GM21529 (cell line): ENCODE data around the gene ASNSD1.
A peak's percentile ranks its signal among the peaks of the same experiment; 100 is the strongest.
"Not testable (repeated sequence)": the region's sequence is repeated elsewhere in the genome, so short reads cannot be mapped to it uniquely, and the experiment has no call there.

ENCODE experiments used
- ATAC-seq: cut with Tn5 transposase; IDR thresholded peaks from one replicate; pipeline ENCODE4 v1.9.1; 2021; ENCODE audit not compliant: unreplicated experiment

The ASNSD1 gene

GRCh38 chr2:189684811-189685210 lies 23.6 kb downstream of the ASNSD1 start:
- ATAC-seq = no peak

GRCh38 chr2:189685540-189686229 lies 24.4 kb downstream of the ASNSD1 start:
- ATAC-seq = peak; percentile 86

- ATAC-seq = not testable (repeated sequence)
Measured at GRCh38 chr2:189687796-189688195, 26.5 kb downstream of the ASNSD1 start.

GRCh38 chr2:189696223-189696622 lies 35.0 kb downstream of the ASNSD1 start:
- no peak for ATAC-seq

GRCh38 chr2:189698020-189698887 lies 37.0 kb downstream of the ASNSD1 start:
- ATAC-seq = no peak

- no peak for ATAC-seq
Measured at GRCh38 chr2:189700681-189701080, 39.4 kb downstream of the ASNSD1 start.

- no peak for ATAC-seq
Measured at GRCh38 chr2:189702071-189702470, 40.8 kb downstream of the ASNSD1 start.

GRCh38 chr2:189709501-189710221 lies 48.4 kb downstream of the ASNSD1 start:
- no peak for ATAC-seq

- not testable (repeated sequence) for ATAC-seq
Measured at GRCh38 chr2:189717593-189717992, 56.3 kb downstream of the ASNSD1 start.

GRCh38 chr2:189719571-189719970 lies 58.3 kb downstream of the ASNSD1 start:
- no peak for ATAC-seq
